Glomerular endothelial cell (primary cell): Measurements from ENCODE around the gene LIN7B. TPM values are rescaled to one million over a fixed set of nuclear protein-coding genes. Genes with fewer than 3 reads are reported as not detected.

Source experiments
- DNase-seq: peaks from one replicate; pipeline ENCODE4 v3.0.0-alpha.2; 2011; ENCODE audit warnings: low read depth, low spot score; ENCODE audit errors: extremely low read depth
- total RNA-seq: library from RNA; depleted of rRNA; stranded (reverse); fragments of >200 nt; gene quantifications from 2 replicates; pipeline ENCODE4 v1.2.3, GENCODE V29; 2015

The LIN7B gene
- total RNA-seq, 1 donor from 2014 or later = 5.4 TPM

DNA sequence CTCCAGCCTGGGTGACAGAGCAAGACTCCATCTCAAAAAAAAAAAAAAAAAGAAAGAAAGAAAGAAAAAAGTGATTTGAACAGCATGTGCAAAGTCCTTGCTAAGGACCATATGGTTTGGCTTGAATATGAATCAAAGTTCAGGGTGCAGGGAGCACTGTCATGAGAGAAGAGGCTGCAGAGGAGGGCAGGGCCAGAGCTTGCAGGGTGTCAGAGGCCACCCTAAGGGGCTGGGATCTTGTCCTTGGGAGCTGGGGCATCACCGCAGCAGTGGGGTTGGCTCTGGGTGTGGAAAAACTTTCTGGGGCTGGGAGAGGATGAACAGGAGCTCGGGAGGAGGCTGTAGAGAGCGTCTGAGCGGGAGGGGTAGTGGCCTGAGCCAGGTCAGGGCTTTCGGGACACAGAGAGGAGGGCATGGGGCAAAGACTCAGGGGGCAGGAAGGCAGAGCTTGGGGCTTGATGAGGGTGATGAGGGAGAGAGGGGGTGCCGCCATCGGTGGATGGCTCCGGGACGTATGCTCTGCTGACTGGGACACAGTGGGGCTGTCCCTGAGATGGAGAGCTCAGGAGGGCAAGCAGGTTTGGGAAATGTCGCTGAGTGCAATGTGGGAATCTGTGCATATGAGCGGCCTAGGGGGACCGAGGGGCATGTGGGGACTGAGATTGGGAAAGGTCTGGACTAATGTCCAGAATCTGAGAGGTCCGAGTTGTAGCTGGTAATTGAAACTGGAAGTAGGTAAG is 46.5 kb downstream of the LIN7B start:
- DNase-seq = no peak

DNA sequence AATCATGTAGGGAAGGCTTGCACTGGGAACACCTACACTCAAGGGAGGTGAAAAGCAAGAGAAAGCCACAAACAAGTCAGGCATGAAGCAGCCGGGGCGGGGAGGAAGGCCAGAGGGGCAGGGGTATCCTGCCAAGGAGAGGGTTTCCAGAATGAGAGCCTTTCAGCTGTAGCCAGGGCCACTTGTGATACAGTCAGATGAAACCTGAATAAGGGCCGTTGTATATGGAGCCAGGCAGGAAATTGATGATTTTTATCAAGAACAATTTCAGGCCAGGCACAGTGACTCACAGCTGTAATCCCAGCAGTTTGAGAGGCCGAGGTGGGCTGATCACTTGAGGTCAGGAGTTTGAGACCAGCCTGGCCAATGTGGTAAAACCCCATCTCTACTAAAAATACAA is 47.8 kb downstream of the LIN7B start:
- no peak for DNase-seq

DNA sequence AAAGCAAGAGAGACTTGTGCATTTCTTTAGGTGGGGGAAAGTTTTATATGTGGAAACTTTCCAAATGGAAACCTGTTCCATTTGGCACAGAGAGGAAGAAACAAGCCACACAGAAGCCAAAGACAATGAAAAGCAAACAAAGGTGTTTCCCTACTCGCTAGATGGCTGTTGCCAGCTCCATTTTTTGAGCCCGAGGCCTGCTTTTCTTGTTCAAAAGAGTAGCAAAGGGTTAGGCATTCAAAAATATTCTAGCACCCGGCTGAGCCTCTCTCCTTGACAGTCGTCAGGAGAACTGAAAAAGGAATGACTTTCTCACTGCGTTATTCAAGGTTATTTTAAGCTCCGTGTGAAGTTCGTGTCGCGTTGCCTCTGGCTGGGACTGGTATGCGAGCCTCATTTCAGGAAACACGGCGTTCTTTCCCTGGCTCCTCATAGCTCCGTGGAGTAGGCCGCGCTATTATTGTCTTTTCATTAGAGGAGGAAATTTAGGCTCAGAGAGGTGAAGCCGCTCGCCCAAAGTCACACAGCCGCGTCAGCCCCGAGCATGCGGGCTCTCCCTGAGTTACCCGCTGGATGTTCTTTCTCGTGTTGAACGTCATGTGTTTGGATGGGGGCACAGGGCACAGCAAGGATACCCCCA is 51.1 kb downstream of the LIN7B start:
- DNase-seq = peak; percentile 36

DNA sequence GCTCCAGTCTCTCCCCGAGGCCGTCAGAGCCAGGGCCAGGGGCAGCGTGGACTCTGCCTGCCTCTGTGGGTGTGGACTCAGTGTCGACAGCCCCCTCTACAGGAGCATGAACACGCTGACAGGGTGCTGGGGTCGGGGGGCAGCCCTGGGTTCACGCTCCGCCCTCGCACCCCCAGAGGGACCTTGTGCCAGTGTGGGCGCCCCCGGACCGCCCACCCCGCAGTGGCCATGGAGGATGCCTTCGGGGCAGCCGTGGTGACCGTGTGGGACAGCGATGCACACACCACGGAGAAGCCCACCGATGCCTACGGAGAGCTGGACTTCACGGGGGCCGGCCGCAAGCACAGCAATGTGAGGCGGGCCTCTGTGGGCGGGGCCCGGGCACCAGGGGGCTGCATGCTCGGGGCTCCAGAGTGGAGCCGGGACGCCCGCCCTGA is 51.7 kb downstream of the LIN7B start:
- no peak for DNase-seq

GRCh38 chr19:49167857-49168409 is 53.8 kb downstream of the LIN7B start:
- DNase-seq = no peak

Other genes starting within 250 kb of the LIN7B start
- 2.4 and 4.0 TPM in 2 replicates for gene PLEKHA4, start 245.8 kb upstream of the LIN7B start, total RNA-seq
- 74.2 and 82.8 TPM in 2 replicates for gene PPP1R15A, start 241.9 kb upstream of the LIN7B start, total RNA-seq
- gene TULP2, start 215.6 kb upstream of the LIN7B start, total RNA-seq = 0.19 TPM in 1 of 2 replicates, not detected in the other
- 446 and 494 TPM in 2 replicates for gene NUCB1, start 214.1 kb upstream of the LIN7B start, total RNA-seq
- gene DHDH, start 180.7 kb upstream of the LIN7B start, total RNA-seq = not detected in 2 replicates
- gene BAX, start 159.5 kb upstream of the LIN7B start, total RNA-seq = 208 and 237 TPM in 2 replicates
- gene FTL, start 149.1 kb upstream of the LIN7B start, total RNA-seq = 2,985 and 5,472 TPM in 2 replicates
- 40.0 and 41.5 TPM in 2 replicates for gene GYS1, start 121.1 kb upstream of the LIN7B start, total RNA-seq
- gene RUVBL2, start 120.5 kb upstream of the LIN7B start, total RNA-seq = 132 and 133 TPM in 2 replicates
- gene LHB, start 97.3 kb upstream of the LIN7B start, total RNA-seq = 0.76 TPM in 1 of 2 replicates, not detected in the other
- not detected in 2 replicates for gene CGB3, start 90.0 kb upstream of the LIN7B start, total RNA-seq
- not detected in 2 replicates for gene CGB2, start 82.5 kb upstream of the LIN7B start, total RNA-seq
- not detected in 2 replicates for gene CGB1, start 77.5 kb upstream of the LIN7B start, total RNA-seq
- not detected in 2 replicates for gene CGB5, start 70.5 kb upstream of the LIN7B start, total RNA-seq
- not detected in 2 replicates for gene CGB8, start 65.3 kb upstream of the LIN7B start, total RNA-seq
- gene CGB7, start 56.6 kb upstream of the LIN7B start, total RNA-seq = not detected in 2 replicates
- not detected in 2 replicates for gene NTF4, start 49.6 kb upstream of the LIN7B start, total RNA-seq
- gene KCNA7, start 41.7 kb upstream of the LIN7B start, total RNA-seq = 0.06 TPM in 1 of 2 replicates, not detected in the other
- gene SNRNP70, start 28.9 kb upstream of the LIN7B start, total RNA-seq = 156 and 289 TPM in 2 replicates
- 1.9 and 3.3 TPM in 2 replicates for gene C19orf73, start 4.8 kb downstream of the LIN7B start, total RNA-seq
- gene PPFIA3, start 5.2 kb downstream of the LIN7B start, total RNA-seq = 3.8 and 4.6 TPM in 2 replicates
- gene HRC, start 41.0 kb downstream of the LIN7B start, total RNA-seq = not detected in 2 replicates
- 35.5 and 39.5 TPM in 2 replicates for gene TRPM4, start 43.4 kb downstream of the LIN7B start, total RNA-seq
- gene SLC6A16, start 210.8 kb downstream of the LIN7B start, total RNA-seq = 1.3 and 2.3 TPM in 2 replicates
- not detected in 2 replicates for gene CD37, start 221.0 kb downstream of the LIN7B start, total RNA-seq
- 55.2 and 58.0 TPM in 2 replicates for gene TEAD2, start 248.0 kb downstream of the LIN7B start, total RNA-seq
- 0.19 and 1.6 TPM in 2 replicates for gene DKKL1, start 249.5 kb downstream of the LIN7B start, total RNA-seq